Breast epithelium (tissue), 4 donors: ENCODE results near the gene NOTCH2NLA. TPM values are rescaled to one million over a fixed set of nuclear protein-coding genes. Genes with fewer than 3 reads are reported as not detected.
"Not testable (repeated sequence)": the region's sequence is repeated elsewhere in the genome, so short reads cannot be mapped to it uniquely, and the experiment has no call there.

ENCODE experiments used
- DNase-seq, 2 donors: peaks; one replicate each; pipeline ENCODE4 v3.0.0-alpha.2; 2019; ENCODE audit warnings: low spot score in 2 of 2
- H3K27ac ChIP-seq, 2 donors: fragments of 200-600 bp; sonication (generic) in 1 of 2; one replicate each; pipeline ENCODE4 v1.5.1; 2016 to 2019; ENCODE audit warnings: mild to moderate bottlenecking in 1 of 2
- H3K27me3 ChIP-seq, 2 donors: fragments of 200-600 bp; sonication (generic) in 1 of 2; one replicate each; pipeline versions ENCODE4 v1.5.1 to v1.6.0; 2017 to 2019; ENCODE audit warnings: control low read depth in 1 of 2, mild to moderate bottlenecking in 1 of 2
- H3K36me3 ChIP-seq: fragments of 200-600 bp; one replicate; pipeline ENCODE4 v1.5.1; 2019
- H3K4me1 ChIP-seq, 2 donors: fragments of 200-600 bp; sonication (generic); one replicate each; pipeline ENCODE4 v1.5.1; 2016 to 2019; ENCODE audit warnings: control low read depth in 1 of 2
- H3K4me3 ChIP-seq, 3 donors: fragments of 200-600 bp; sonication (generic); 1 replicate in 2 of 3; 2 replicates in 1 of 3; pipeline ENCODE4 v1.5.1; 2016 to 2019; ENCODE audit warnings: mild to moderate bottlenecking in 3 of 3, moderate library complexity in 2 of 3
- H3K9me3 ChIP-seq, 2 donors: fragments of 200-600 bp; sonication (generic) in 1 of 2; one replicate each; pipeline ENCODE4 v1.5.1; 2016 to 2019; ENCODE audit warnings: control low read depth in 1 of 2
- POLR2AphosphoS5 ChIP-seq, 3 donors: sonication (generic); formaldehyde crosslinking; IDR thresholded peaks; one replicate each; pipeline ENCODE4 v1.6.1; 2017; ENCODE audit warnings: antibody characterized with exemption in 3 of 3
- intact Hi-C: fragments of 100-400 bp; cut with DNase I; formaldehyde crosslinking; loops from one replicate; pipeline ENCODE4 v1.15.1; 2023; ENCODE audit warnings: low total_unique reads
- total RNA-seq, 3 donors: library from RNA; depleted of rRNA; stranded (reverse); fragments of >200 nt; gene quantifications; one replicate each; pipeline ENCODE4 v1.1.0, GENCODE V29; 2016

Gene NOTCH2NLA
- 100 to 1,000 TPM in 1 of 3 donors, 10 to 100 TPM in 2; 74.1 to 101 (median 89.3) TPM for total RNA-seq

- Histone ChIP-seq H3K27ac (peak within 1 kb of the TSS; percentile 83 to 89), H3K4me3 (peak within 1 kb of the TSS; percentile 56 to 66 (median 62))
- peak; percentile 30 to 34 for DNase-seq
- H3K4me1 ChIP-seq, H3K9me3 ChIP-seq, H3K36me3 ChIP-seq, intact Hi-C loops, H3K27me3 ChIP-seq: not testable (repeated sequence)
- TF ChIP-seq POLR2AphosphoS5 (IDR thresholded peaks at IDR 0.05), result peak in 2 of 3 donors; percentile 43 to 64
Measured at GRCh38 chr1:146228710-146229477, at the start of gene NOTCH2NLA. NOTCH2NLA (minus strand) TSS chr1:146229021; CDS start chr1:146189337, 39,684 bp downstream.

GRCh38 chr1:146278346-146278745, 49.5 kb upstream of the NOTCH2NLA start:
- H3K27me3 ChIP-seq, intact Hi-C loops, H3K4me1 ChIP-seq, DNase-seq, H3K36me3 ChIP-seq, H3K27ac ChIP-seq, H3K4me3 ChIP-seq, H3K9me3 ChIP-seq: not testable (repeated sequence)

GRCh38 chr1:146277087-146277486, 48.3 kb upstream of the NOTCH2NLA start:
- H3K4me3 ChIP-seq, H3K36me3 ChIP-seq, DNase-seq, H3K4me1 ChIP-seq, H3K9me3 ChIP-seq, intact Hi-C loops, H3K27me3 ChIP-seq, H3K27ac ChIP-seq: not testable (repeated sequence)

GRCh38 chr1:146274083-146274482, 45.3 kb upstream of the NOTCH2NLA start:
- intact Hi-C loops, H3K4me1 ChIP-seq, H3K9me3 ChIP-seq, H3K27ac ChIP-seq, H3K27me3 ChIP-seq, H3K36me3 ChIP-seq, DNase-seq, H3K4me3 ChIP-seq: not testable (repeated sequence)

GRCh38 chr1:146273194-146273593, 44.4 kb upstream of the NOTCH2NLA start:
- H3K36me3 ChIP-seq, H3K27ac ChIP-seq, H3K27me3 ChIP-seq, DNase-seq, H3K9me3 ChIP-seq, H3K4me1 ChIP-seq, H3K4me3 ChIP-seq, intact Hi-C loops: not testable (repeated sequence)

- H3K4me1 ChIP-seq, H3K4me3 ChIP-seq, H3K36me3 ChIP-seq, H3K9me3 ChIP-seq, H3K27me3 ChIP-seq, DNase-seq, H3K27ac ChIP-seq, intact Hi-C loops: not testable (repeated sequence)
Measured at GRCh38 chr1:146272734-146273133, 43.9 kb upstream of the NOTCH2NLA start.

GRCh38 chr1:146271977-146272376, 43.2 kb upstream of the NOTCH2NLA start:
- H3K27me3 ChIP-seq, H3K9me3 ChIP-seq, DNase-seq, H3K4me1 ChIP-seq, H3K36me3 ChIP-seq, H3K27ac ChIP-seq, H3K4me3 ChIP-seq, intact Hi-C loops: not testable (repeated sequence)

- H3K4me1 ChIP-seq, H3K27me3 ChIP-seq, H3K27ac ChIP-seq, DNase-seq, intact Hi-C loops, H3K9me3 ChIP-seq, H3K4me3 ChIP-seq, H3K36me3 ChIP-seq: not testable (repeated sequence)
Measured at GRCh38 chr1:146270129-146270528, 41.3 kb upstream of the NOTCH2NLA start.

GRCh38 chr1:146266179-146266748, 37.4 kb upstream of the NOTCH2NLA start:
- H3K27me3 ChIP-seq, H3K9me3 ChIP-seq, H3K36me3 ChIP-seq, H3K4me1 ChIP-seq, DNase-seq, intact Hi-C loops, H3K27ac ChIP-seq, H3K4me3 ChIP-seq: not testable (repeated sequence)

GRCh38 chr1:146264761-146265160, 35.9 kb upstream of the NOTCH2NLA start:
- H3K4me3 ChIP-seq, H3K36me3 ChIP-seq, DNase-seq, intact Hi-C loops, H3K27ac ChIP-seq, H3K4me1 ChIP-seq, H3K27me3 ChIP-seq, H3K9me3 ChIP-seq: not testable (repeated sequence)

- H3K27ac ChIP-seq, DNase-seq, intact Hi-C loops, H3K4me3 ChIP-seq, H3K9me3 ChIP-seq, H3K27me3 ChIP-seq, H3K36me3 ChIP-seq, H3K4me1 ChIP-seq: not testable (repeated sequence)
Measured at GRCh38 chr1:146260006-146260730, 31.3 kb upstream of the NOTCH2NLA start.

GRCh38 chr1:146257992-146258552, 29.3 kb upstream of the NOTCH2NLA start:
- DNase-seq, H3K27me3 ChIP-seq, H3K9me3 ChIP-seq, H3K4me3 ChIP-seq, H3K36me3 ChIP-seq, intact Hi-C loops, H3K27ac ChIP-seq, H3K4me1 ChIP-seq: not testable (repeated sequence)
